HCT116 (cell line): ENCODE results near the gene CD93. TPM values are rescaled to one million over a fixed set of nuclear protein-coding genes. Genes with fewer than 3 reads are reported as not detected.

Source experiments
- ATAC-seq: fragments of 200-7000 bp; cut with Tn5 transposase; 2 replicates; pipeline ENCODE4 v1.9.1; 2020; ENCODE audit warnings: mild to moderate bottlenecking, moderate library complexity
- BruUV-seq: library from RNA; stranded (reverse); fragments of 400-500 nt; replicated peaks from 2 replicates; lab custom pipeline; 2021; lab: Mats Ljungman, UMichigan
- CTCF ChIA-PET: fragments of 300-600 bp; sonication (Branson Sonifier 250); formaldehyde crosslinking; loops from one replicate; lab custom pipeline; 2021; ENCODE audit warnings: antibody characterized with exemption; lab: Charles Lee
- POLR2A ChIA-PET: fragments of 300-600, 350-600 bp; sonication (Branson Sonifier 250); formaldehyde crosslinking; loops from one replicate; lab custom pipeline; 2021; ENCODE audit warnings: antibody characterized with exemption; lab: Charles Lee
- RAD21 ChIA-PET, 2 experiments: fragments of 300-600 bp; sonication (Branson Sonifier 250); formaldehyde crosslinking; loops; one replicate each; lab custom pipeline; 2023; ENCODE audit warnings: low total read pairs in 2 of 2; ENCODE audit not compliant: uncharacterized antibody in 2 of 2, unreplicated experiment in 2 of 2, low non-redundant PET in 1 of 2; lab: Charles Lee
- DNase-seq: peaks from one replicate; pipeline ENCODE4 v3.0.0-alpha.2; 2010; ENCODE audit warnings: low read depth, low spot score
- H2AFZ ChIP-seq: fragments of 200-600 bp; shearing (Covaris generic), sonication (generic); 2 replicates; pipeline ENCODE4 v1.6.1; 2017; ENCODE audit warnings: low read depth, mixed run types, mixed read lengths, antibody characterized with exemption, low read length; ENCODE audit not compliant: poor library complexity, severe bottlenecking
- H3K27ac ChIP-seq: 2 replicates; pipeline ENCODE4 v1.5.1; 2012; ENCODE audit warnings: low read depth, low read length
- H3K27me3 ChIP-seq: fragments of 200-600 bp; sonication (generic); 2 replicates; pipeline ENCODE4 v1.6.1; 2016; ENCODE audit warnings: mixed run types, low read length, mixed read lengths; ENCODE audit not compliant: insufficient read depth
- H3K36me3 ChIP-seq, 2 experiments: fragments of 200-500 bp in 1 of 2; fragments of 200-600 bp in 1 of 2; sonication (Bioruptor generic) in 1 of 2; sonication (generic) in 1 of 2; 2 replicates each; pipeline versions ENCODE4 v1.5.1 to v1.6.1; 2014 to 2016; ENCODE audit warnings: low read length in 2 of 2, inconsistent platforms in 1 of 2, mixed read lengths in 1 of 2, mixed run types in 1 of 2; ENCODE audit not compliant: insufficient read depth in 2 of 2, control insufficient read depth in 1 of 2
- H3K4me1 ChIP-seq, 2 experiments: fragments of 200-600 bp in 1 of 2; sonication (generic) in 1 of 2; 2 replicates each; pipeline versions ENCODE4 v1.5.1 to v1.6.1; 2012 to 2017; ENCODE audit warnings: low read length in 2 of 2, inconsistent platforms in 1 of 2, mild to moderate bottlenecking in 1 of 2, mixed read lengths in 1 of 2, mixed run types in 1 of 2, moderate library complexity in 1 of 2; ENCODE audit not compliant: insufficient read depth in 2 of 2, control insufficient read depth in 1 of 2
- H3K4me2 ChIP-seq: fragments of 200-600 bp; sonication (generic); 2 replicates; pipeline ENCODE4 v1.6.1; 2017; ENCODE audit warnings: mixed run types, low read length, mixed read lengths
- H3K4me3 ChIP-seq, 2 experiments: fragments of 200-600 bp in 1 of 2; sonication (generic) in 1 of 2; replicated peaks in 1 of 2; 2 replicates each; pipeline ENCODE4 v1.5.1; 2011 to 2016; ENCODE audit warnings: low read length in 2 of 2, control low read depth in 1 of 2, low read depth in 1 of 2, mild to moderate bottlenecking in 1 of 2, mixed read lengths in 1 of 2, mixed run types in 1 of 2
- H3K79me2 ChIP-seq: fragments of 200-600 bp; sonication (generic); 2 replicates; pipeline ENCODE4 v1.6.1; 2017; ENCODE audit warnings: mild to moderate bottlenecking, mixed run types, low read length, moderate library complexity, mixed read lengths; ENCODE audit not compliant: insufficient read depth
- H3K9ac ChIP-seq: fragments of 200-600 bp; sonication (generic); 2 replicates; pipeline ENCODE4 v1.6.1; 2016; ENCODE audit warnings: low read length, mixed read lengths
- H3K9me2 ChIP-seq: fragments of 200-600 bp; sonication (generic), shearing (Covaris generic); 2 replicates; pipeline ENCODE4 v1.6.1; 2017; ENCODE audit warnings: mixed run types, mild to moderate bottlenecking, moderate library complexity; ENCODE audit not compliant: insufficient read depth
- H3K9me3 ChIP-seq, 2 experiments: fragments of 200-500 bp in 1 of 2; fragments of 200-600 bp in 1 of 2; sonication (Bioruptor generic) in 1 of 2; sonication (generic) in 1 of 2; 2 replicates each; pipeline ENCODE4 v1.6.1; 2014 to 2017; ENCODE audit warnings: low read length in 2 of 2, mixed read lengths in 2 of 2, inconsistent platforms in 1 of 2, low read depth in 1 of 2, mild to moderate bottlenecking in 1 of 2, mixed run types in 1 of 2, moderate library complexity in 1 of 2; ENCODE audit not compliant: control insufficient read depth in 1 of 2, insufficient read depth in 1 of 2
- H4K20me1 ChIP-seq: fragments of 200-600 bp; sonication (generic), shearing (Covaris generic); 2 replicates; pipeline ENCODE4 v1.6.1; 2017; ENCODE audit warnings: mixed run types, mild to moderate bottlenecking, moderate library complexity; ENCODE audit not compliant: insufficient read depth
- CBX3 ChIP-seq: IDR thresholded peaks from 2 replicates; pipeline ENCODE4 v1.6.1; 2012; ENCODE audit warnings: low read depth
- CTCF ChIP-seq, 3 experiments: fragments of 200-600 bp in 1 of 3; sonication (generic) in 1 of 3; IDR thresholded peaks in 2 of 3; conservative IDR thresholded peaks in 1 of 3; 2 replicates each; pipeline ENCODE4 v1.5.1; 2012 to 2017; ENCODE audit warnings: low read depth in 2 of 3, low read length in 2 of 3, antibody characterized with exemption in 1 of 3, borderline replicate concordance in 1 of 3, control low read depth in 1 of 3, mild to moderate bottlenecking in 1 of 3, mixed read lengths in 1 of 3, mixed run types in 1 of 3, moderate library complexity in 1 of 3; ENCODE audit not compliant: insufficient read depth in 1 of 3
- EGR1 ChIP-seq: IDR thresholded peaks from 2 replicates; pipeline ENCODE4 v1.6.1; 2012; ENCODE audit warnings: low read depth
- ELF1 ChIP-seq: IDR thresholded peaks from 2 replicates; pipeline ENCODE4 v1.6.1; 2012; ENCODE audit warnings: low read depth, borderline replicate concordance
- EZH2 ChIP-seq: fragments of 200-600 bp; sonication (generic); IDR thresholded peaks from 2 replicates; pipeline ENCODE4 v1.6.1; 2017; ENCODE audit warnings: antibody characterized with exemption, mixed run types
- EZH2phosphoT487 ChIP-seq: fragments of 200-600 bp; IDR thresholded peaks from 2 replicates; pipeline ENCODE4 v1.6.1; 2018; ENCODE audit warnings: antibody characterized with exemption, borderline replicate concordance
- FOSL1 ChIP-seq: IDR thresholded peaks from 2 replicates; pipeline ENCODE4 v1.6.1; 2012; ENCODE audit warnings: low read depth
- JUND ChIP-seq: IDR thresholded peaks from 2 replicates; pipeline ENCODE4 v1.6.1; 2012
- POLR2AphosphoS5 ChIP-seq: IDR thresholded peaks from 2 replicates; pipeline ENCODE4 v1.6.1; 2011; ENCODE audit warnings: mild to moderate bottlenecking, low read depth, low read length, moderate library complexity
- SIN3A ChIP-seq: IDR thresholded peaks from 2 replicates; pipeline ENCODE4 v1.6.1; 2012; ENCODE audit warnings: low read depth
- SP1 ChIP-seq: IDR thresholded peaks from 2 replicates; pipeline ENCODE4 v1.6.1; 2012; ENCODE audit warnings: low read depth
- TCF7L2 ChIP-seq: IDR thresholded peaks from 2 replicates; pipeline ENCODE4 v1.7.0; 2011; ENCODE audit warnings: borderline replicate concordance, inconsistent platforms; ENCODE audit not compliant: insufficient read depth, insufficient read length; ENCODE audit errors: extremely low read depth
- YY1 ChIP-seq: IDR thresholded peaks from 2 replicates; pipeline ENCODE4 v1.6.1; 2011; ENCODE audit warnings: low read length, low read depth, moderate library complexity, mild to moderate bottlenecking; ENCODE audit not compliant: insufficient replicate concordance; ENCODE audit errors: extremely low read depth
- ZBTB33 ChIP-seq: IDR thresholded peaks from 2 replicates; pipeline ENCODE4 v1.6.1; 2011; ENCODE audit warnings: mild to moderate bottlenecking, low read length, moderate library complexity; ENCODE audit not compliant: insufficient replicate concordance; ENCODE audit errors: extremely low read depth
- ZFX ChIP-seq: fragments of 450-650 bp; IDR thresholded peaks from 2 replicates; pipeline ENCODE4 v1.6.1; 2017
- intact Hi-C: fragments of 100-400 bp; cut with micrococcal nuclease; formaldehyde crosslinking; loops from 2 replicates; pipeline ENCODE4 v1.10.0; 2022
- total RNA-seq: library from RNA; stranded (reverse); gene quantifications from one replicate; pipeline ENCODE4 v1.2.1, GENCODE V29; 2021; ENCODE audit not compliant: unreplicated experiment

Gene CD93
- total RNA-seq, 1 experiment from 2014 or later, result 0.07 TPM

GRCh38 chr20:23095499-23095898 lies 9.4 kb upstream of the CD93 start:
- ATAC-seq (no peak), DNase-seq (no peak)
- Histone ChIP-seq H3K4me3 (no peak overlapping the region), H3K79me2 (no peaks in the 10 kb centered on the region), H3K36me3 (no peaks in the 10 kb centered on the region), H3K9me3 (no peaks in the 10 kb centered on the region), H3K9ac (no peak overlapping the region), H3K4me2 (no peak overlapping the region), H3K4me1 (peaks cover 0 to 10% of the 10 kb centered on the region in 2 experiments; a peak in 3 of 4 replicates), H2AFZ (no peak overlapping the region), H3K27ac (no peak overlapping the region), H3K27me3 (peaks cover 27% of the 10 kb centered on the region), H4K20me1 (no peaks in the 10 kb centered on the region), H3K9me2 (no peaks in the 10 kb centered on the region)
- ChIA-PET POLR2A (interaction anchor here (0.6 kb wide), 1 partner anchor 70 kb away, joined by 3 read pairs; no protein-coding TSS in a partner anchor), CTCF (interaction anchor here (0.5 to 1.2 kb wide), 2 partner anchors 45 to 106 kb away, joined by 3 to 4 read pairs; no protein-coding TSS in a partner anchor), RAD21 (no interaction called here)
- no peak for TF ChIP-seq ELF1
- TF ChIP-seq EZH2, result no peak
- no peak for TF ChIP-seq SIN3A
- TF ChIP-seq ZFX, result no peak
- no peak for TF ChIP-seq EZH2phosphoT487
- no peak for TF ChIP-seq ZBTB33
- TF ChIP-seq POLR2AphosphoS5, result no peak
- TF ChIP-seq CTCF (IDR thresholded peaks at IDR 0.05 in 2 of 3, conservative IDR thresholded peaks at IDR 0.05 in 1 of 3; ENCODE audit: borderline replicate concordance in 1 of 3, insufficient read depth in 1 of 3, low read depth in 2 of 3, low read length in 2 of 3), result no peak
- no peak for TF ChIP-seq SP1
- no peak for TF ChIP-seq JUND
- no peak for TF ChIP-seq FOSL1
- no peak for TF ChIP-seq YY1
- TF ChIP-seq CBX3, result no peak
- no peak for TF ChIP-seq EGR1
- no peak for TF ChIP-seq TCF7L2
- no TSS peak for BruUV-seq
- intact Hi-C loops, result no loop called here
